DOHH2 (cell line): ENCODE results near the gene HLCS.

ENCODE experiments used
- H3F3A ChIP-seq: fragments of 200-600 bp; sonication (generic), shearing (Covaris generic); 2 replicates; pipeline ENCODE4 v1.6.0; 2016; ENCODE audit warnings: antibody characterized with exemption, mild to moderate bottlenecking; ENCODE audit not compliant: control insufficient read depth, insufficient read depth
- H3K27ac ChIP-seq: fragments of 200-600 bp; sonication (generic); 2 replicates; pipeline ENCODE4 v1.5.1; 2014; ENCODE audit warnings: low read depth, mild to moderate bottlenecking, low read length, moderate library complexity
- H3K27me3 ChIP-seq: fragments of 200-600 bp; sonication (generic); 2 replicates; pipeline ENCODE4 v1.6.1; 2014; ENCODE audit warnings: mild to moderate bottlenecking, low read length, mixed read lengths; ENCODE audit not compliant: control insufficient read depth
- H3K36me3 ChIP-seq: fragments of 200-600 bp; sonication (generic); 2 replicates; pipeline ENCODE4 v1.6.1; 2014; ENCODE audit warnings: mild to moderate bottlenecking, low read length, moderate library complexity, mixed read lengths; ENCODE audit not compliant: control insufficient read depth
- H3K4me1 ChIP-seq: fragments of 200-600 bp; sonication (generic); 2 replicates; pipeline ENCODE4 v1.6.1; 2014; ENCODE audit warnings: mild to moderate bottlenecking, low read length, mixed read lengths; ENCODE audit not compliant: control insufficient read depth
- H3K4me2 ChIP-seq: fragments of 200-600 bp; sonication (generic); 2 replicates; pipeline ENCODE4 v1.6.0; 2014; ENCODE audit warnings: mild to moderate bottlenecking, low read length, moderate library complexity
- H3K4me3 ChIP-seq: fragments of 200-600 bp; sonication (generic); 2 replicates; pipeline ENCODE4 v1.5.1; 2014; ENCODE audit warnings: mild to moderate bottlenecking, low read length, mixed read lengths
- H3K79me2 ChIP-seq: fragments of 200-600 bp; sonication (generic); 2 replicates; pipeline ENCODE4 v1.6.1; 2014; ENCODE audit warnings: mild to moderate bottlenecking, low read length, mixed read lengths; ENCODE audit not compliant: control insufficient read depth
- H3K9me2 ChIP-seq: fragments of 200-600 bp; sonication (generic); replicated peaks from 2 replicates; pipeline ENCODE4 v1.6.1; 2014; ENCODE audit warnings: mild to moderate bottlenecking, low read length, mixed read lengths; ENCODE audit not compliant: control insufficient read depth
- H3K9me3 ChIP-seq: fragments of 200-600 bp; sonication (generic); 2 replicates; pipeline ENCODE4 v1.6.1; 2014; ENCODE audit warnings: antibody characterized with exemption, low read length, mixed read lengths; ENCODE audit not compliant: control insufficient read depth, insufficient read depth
- H4K20me1 ChIP-seq: fragments of 200-600 bp; sonication (generic); 2 replicates; pipeline ENCODE4 v1.6.0; 2014; ENCODE audit warnings: low read depth, mild to moderate bottlenecking, antibody characterized with exemption, low read length, moderate library complexity; ENCODE audit not compliant: control insufficient read depth, insufficient read depth
- EZH2phosphoT487 ChIP-seq: fragments of 200-600 bp; sonication (generic); IDR thresholded peaks from 2 replicates; pipeline ENCODE4 v1.6.1; 2017; ENCODE audit warnings: borderline replicate concordance, mild to moderate bottlenecking, antibody characterized with exemption, low read length, moderate library complexity, mixed read lengths
- TF ChIP-seq, protein P1 (sequence below): fragments of 200-600 bp; sonication (generic); IDR thresholded peaks from one replicate; pipeline ENCODE4 v1.5.1; 2014; ENCODE audit warnings: antibody characterized with exemption, mild to moderate bottlenecking, low read depth, low read length; ENCODE audit not compliant: poor library complexity, severe bottlenecking

The HLCS gene

DNA sequence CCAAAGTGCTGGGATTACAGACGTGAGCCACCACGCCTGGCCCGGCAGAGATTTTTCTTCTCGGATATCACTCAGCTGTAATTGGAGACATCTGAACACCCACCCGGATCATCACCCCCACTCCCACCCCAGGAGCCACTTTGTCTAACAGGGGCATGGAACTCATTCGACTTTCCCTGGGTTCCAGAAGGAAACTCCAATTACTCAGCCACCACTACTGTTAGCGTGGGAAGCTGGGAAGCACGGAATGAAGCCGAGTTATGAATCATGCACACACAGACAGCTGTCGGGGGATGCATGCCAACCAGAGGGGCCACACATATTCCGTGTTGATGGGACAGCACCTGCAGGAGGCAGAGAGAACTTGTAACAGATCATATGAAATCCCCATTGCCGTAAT, 85.2 kb downstream of the HLCS start:
- Histone ChIP-seq H3K4me2 (no peak overlapping the region), H3K9me2 (no peaks in the 10 kb centered on the region), H3K9me3 (peaks cover 7% of the 10 kb centered on the region; the same call in 1 of the 2 replicates), H3K36me3 (no peaks in the 10 kb centered on the region), H3K79me2 (no peaks in the 10 kb centered on the region), H4K20me1 (no peaks in the 10 kb centered on the region), H3F3A (no peaks in the 10 kb centered on the region), H3K4me1 (no peaks in the 10 kb centered on the region), H3K27me3 (no peaks in the 10 kb centered on the region), H3K27ac (no peak overlapping the region), H3K4me3 (no peak overlapping the region)
- TF ChIP-seq EZH2phosphoT487, result no peak
- TF ChIP-seq, protein P1, sequence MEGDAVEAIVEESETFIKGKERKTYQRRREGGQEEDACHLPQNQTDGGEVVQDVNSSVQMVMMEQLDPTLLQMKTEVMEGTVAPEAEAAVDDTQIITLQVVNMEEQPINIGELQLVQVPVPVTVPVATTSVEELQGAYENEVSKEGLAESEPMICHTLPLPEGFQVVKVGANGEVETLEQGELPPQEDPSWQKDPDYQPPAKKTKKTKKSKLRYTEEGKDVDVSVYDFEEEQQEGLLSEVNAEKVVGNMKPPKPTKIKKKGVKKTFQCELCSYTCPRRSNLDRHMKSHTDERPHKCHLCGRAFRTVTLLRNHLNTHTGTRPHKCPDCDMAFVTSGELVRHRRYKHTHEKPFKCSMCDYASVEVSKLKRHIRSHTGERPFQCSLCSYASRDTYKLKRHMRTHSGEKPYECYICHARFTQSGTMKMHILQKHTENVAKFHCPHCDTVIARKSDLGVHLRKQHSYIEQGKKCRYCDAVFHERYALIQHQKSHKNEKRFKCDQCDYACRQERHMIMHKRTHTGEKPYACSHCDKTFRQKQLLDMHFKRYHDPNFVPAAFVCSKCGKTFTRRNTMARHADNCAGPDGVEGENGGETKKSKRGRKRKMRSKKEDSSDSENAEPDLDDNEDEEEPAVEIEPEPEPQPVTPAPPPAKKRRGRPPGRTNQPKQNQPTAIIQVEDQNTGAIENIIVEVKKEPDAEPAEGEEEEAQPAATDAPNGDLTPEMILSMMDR, result no peak

DNA sequence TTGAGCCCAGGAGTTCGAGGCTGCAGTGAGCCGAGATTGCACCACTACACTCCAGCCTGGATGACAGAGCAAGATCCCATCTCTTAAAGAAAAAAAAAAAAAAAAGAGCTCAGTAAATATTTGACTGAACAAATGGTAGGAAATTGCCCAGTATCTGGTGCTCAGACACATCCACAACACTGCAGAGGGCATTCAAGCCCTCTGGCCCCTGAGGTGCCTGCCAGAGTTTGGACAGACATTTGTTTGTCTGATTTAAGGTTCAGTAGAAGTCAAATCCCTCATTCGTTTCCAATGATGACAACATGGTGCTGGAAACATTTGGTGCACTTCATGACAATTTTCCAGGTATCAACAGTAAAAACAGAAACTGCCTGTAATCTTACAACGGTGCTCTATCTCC, 86.6 kb downstream of the HLCS start:
- no peak overlapping the region for H3K4me2 ChIP-seq
- H3K9me2 ChIP-seq, result no peaks in the 10 kb centered on the region
- no peak for TF ChIP-seq EZH2phosphoT487
- TF ChIP-seq, protein P1, result no peak
- no peaks in the 10 kb centered on the region for H3F3A ChIP-seq
- no peak overlapping the region for H3K4me3 ChIP-seq
- no peaks in the 10 kb centered on the region for H4K20me1 ChIP-seq
- H3K27ac ChIP-seq, result no peak overlapping the region
- H3K4me1 ChIP-seq, result no peaks in the 10 kb centered on the region
- H3K36me3 ChIP-seq, result no peaks in the 10 kb centered on the region
- no peaks in the 10 kb centered on the region for H3K27me3 ChIP-seq
- H3K9me3 ChIP-seq, result peaks cover 7% of the 10 kb centered on the region; the same call in 1 of the 2 replicates
- no peaks in the 10 kb centered on the region for H3K79me2 ChIP-seq

DNA sequence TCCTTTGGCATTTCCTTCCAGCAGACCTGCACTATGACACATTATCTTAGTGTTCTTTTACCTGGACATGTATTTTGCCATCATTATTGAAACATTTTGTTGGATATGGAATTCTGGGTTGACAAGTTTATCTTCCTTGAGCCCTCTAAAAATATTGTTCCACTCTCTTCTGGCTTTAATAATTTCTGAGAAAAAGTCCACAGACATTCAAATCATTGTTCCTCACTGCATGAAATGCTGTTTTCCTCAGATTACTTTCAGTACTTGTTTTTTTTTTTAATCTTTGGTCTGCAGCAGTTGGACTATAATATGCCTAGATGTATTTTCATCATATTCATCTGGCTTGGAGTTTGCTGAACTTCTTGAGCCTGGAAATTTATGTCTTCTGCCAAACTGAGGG, 88.7 kb downstream of the HLCS start:
- Histone ChIP-seq H3K36me3 (no peaks in the 10 kb centered on the region), H3K79me2 (no peaks in the 10 kb centered on the region), H3K4me2 (no peak overlapping the region), H3K27me3 (no peaks in the 10 kb centered on the region), H3K4me1 (no peaks in the 10 kb centered on the region), H3K9me2 (no peaks in the 10 kb centered on the region), H3K9me3 (no peaks in the 10 kb centered on the region), H4K20me1 (no peaks in the 10 kb centered on the region), H3K27ac (no peak overlapping the region), H3K4me3 (no peak overlapping the region), H3F3A (no peaks in the 10 kb centered on the region)
- TF ChIP-seq EZH2phosphoT487, result no peak
- TF ChIP-seq, protein P1, result no peak

DNA sequence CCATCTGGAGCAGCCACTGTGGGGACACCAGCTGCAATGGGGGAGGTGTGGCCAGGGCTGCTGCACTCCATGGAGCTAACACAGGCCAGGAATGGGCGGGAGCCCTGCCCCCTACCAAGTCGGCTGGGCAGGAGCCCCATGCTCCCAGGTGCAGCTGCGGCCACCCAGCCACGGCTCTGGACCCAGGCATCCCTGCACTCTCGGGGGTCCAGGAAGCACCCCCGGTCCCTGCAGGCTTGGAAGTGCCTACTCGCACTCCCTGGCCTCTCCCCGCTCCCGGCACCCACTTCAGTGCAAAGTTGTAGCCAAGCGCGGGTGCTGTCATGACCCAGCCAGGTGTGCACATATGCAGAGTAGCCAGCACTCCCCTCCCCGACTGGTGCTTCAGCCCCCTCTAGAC, 91.8 kb downstream of the HLCS start:
- no peaks in the 10 kb centered on the region for H3K36me3 ChIP-seq
- H3F3A ChIP-seq, result no peaks in the 10 kb centered on the region
- H3K9me3 ChIP-seq, result no peaks in the 10 kb centered on the region
- no peaks in the 10 kb centered on the region for H3K9me2 ChIP-seq
- H3K27ac ChIP-seq, result no peak overlapping the region
- H3K4me3 ChIP-seq, result no peak overlapping the region
- TF ChIP-seq EZH2phosphoT487, result no peak
- TF ChIP-seq, protein P1, result no peak
- no peaks in the 10 kb centered on the region for H3K79me2 ChIP-seq
- no peaks in the 10 kb centered on the region for H4K20me1 ChIP-seq
- no peaks in the 10 kb centered on the region for H3K27me3 ChIP-seq
- H3K4me2 ChIP-seq, result no peak overlapping the region
- H3K4me1 ChIP-seq, result no peaks in the 10 kb centered on the region
